GM12892 (cell line): ENCODE results near the gene ARHGAP35.

Experiments used
- POLR2A ChIP-seq: IDR thresholded peaks from 2 replicates; pipeline ENCODE4 v1.6.1; 2011; ENCODE audit warnings: low read depth, low read length, control low read depth
- POLR2AphosphoS5 ChIP-seq: IDR thresholded peaks from 2 replicates; pipeline ENCODE4 v1.6.1; 2011; ENCODE audit warnings: low read depth, low read length, control low read depth
- TAF1 ChIP-seq: IDR thresholded peaks from 2 replicates; pipeline ENCODE4 v1.6.1; 2011; ENCODE audit warnings: low read depth, mild to moderate bottlenecking, control low read depth, low read length, borderline replicate concordance

DNA sequence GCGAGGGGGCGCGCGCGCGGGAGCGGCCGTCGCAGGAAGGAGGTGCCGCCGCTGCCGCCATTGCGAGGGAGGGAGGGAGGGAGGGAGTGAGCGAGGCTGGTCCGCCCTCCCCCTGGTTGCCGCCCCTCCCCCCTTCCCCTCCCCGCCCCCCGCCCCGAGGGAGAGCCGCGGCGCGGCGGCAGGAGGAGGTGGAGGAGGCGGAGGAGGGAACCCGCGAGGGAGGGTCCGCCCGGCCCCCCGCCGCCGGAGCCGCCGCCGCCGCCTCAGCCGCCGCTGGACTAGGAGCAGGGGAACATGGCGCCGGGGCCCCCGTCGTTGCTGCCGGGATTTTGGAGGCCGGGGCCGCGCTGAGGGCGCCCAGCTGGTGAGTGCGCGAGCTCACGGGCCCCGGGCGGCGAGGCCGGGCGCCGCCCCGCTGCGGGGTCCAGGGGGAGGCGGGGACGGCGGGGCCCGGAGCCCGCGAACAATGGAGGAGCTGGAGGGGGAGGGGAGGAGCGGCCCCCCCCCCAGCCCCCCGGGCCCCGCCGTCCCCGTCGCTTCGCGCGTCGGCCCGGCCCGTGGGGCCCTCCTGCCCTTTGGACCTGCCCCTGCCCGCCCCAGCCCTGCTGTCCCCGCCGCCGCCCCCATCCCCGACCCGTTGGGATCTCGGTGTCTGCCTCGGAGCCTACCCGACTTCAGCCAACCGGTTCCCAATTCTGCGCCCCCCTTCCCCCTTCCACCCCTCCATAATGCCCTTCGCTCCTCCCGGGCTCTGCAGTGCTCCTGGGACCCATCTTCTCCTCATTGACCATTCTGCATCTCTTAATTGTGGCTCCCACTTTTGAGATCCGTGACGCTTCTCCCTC, at the start of gene ARHGAP35:
- TF ChIP-seq POLR2AphosphoS5 (no peak), POLR2A (no peak), TAF1 (no peak)
